Neural cell (in vitro differentiated cells): ENCODE measurements around the gene APBB2. TPM values are rescaled to one million over a fixed set of nuclear protein-coding genes. Genes with fewer than 3 reads are reported as not detected.

Experiments used
- H2AFZ ChIP-seq: fragments of 200-600, 300-800 bp; sonication (generic), shearing (Covaris generic); 2 replicates; pipeline ENCODE4 v1.6.0; 2014; ENCODE audit warnings: low read depth, mild to moderate bottlenecking, antibody characterized with exemption, low read length, moderate library complexity
- H3F3A ChIP-seq: fragments of 200-600 bp; shearing (Covaris generic); 2 replicates; pipeline ENCODE4 v1.6.1; 2016; ENCODE audit warnings: mild to moderate bottlenecking, moderate library complexity, mixed read lengths, antibody characterized with exemption, low read length; ENCODE audit not compliant: insufficient read depth, poor library complexity, severe bottlenecking
- H3K27ac ChIP-seq: fragments of 200-600, 300-800 bp; sonication (generic), shearing (Covaris generic); 2 replicates; pipeline ENCODE4 v1.5.1; 2014; ENCODE audit warnings: mild to moderate bottlenecking, low read length, moderate library complexity
- H3K27me3 ChIP-seq: fragments of 300-800, 200-600 bp; sonication (generic), shearing (Covaris generic); 2 replicates; pipeline ENCODE4 v1.6.0; 2014; ENCODE audit warnings: mild to moderate bottlenecking, low read depth, low read length, moderate library complexity; ENCODE audit not compliant: insufficient read depth
- H3K36me3 ChIP-seq: fragments of 300-800, 200-600 bp; sonication (generic), shearing (Covaris generic); 2 replicates; pipeline ENCODE4 v1.5.1; 2014; ENCODE audit warnings: mild to moderate bottlenecking, antibody characterized with exemption, low read length, moderate library complexity; ENCODE audit not compliant: insufficient read depth
- H3K4me2 ChIP-seq: fragments of 300-800, 200-600 bp; sonication (generic), shearing (Covaris generic); 2 replicates; pipeline ENCODE4 v1.6.0; 2014; ENCODE audit warnings: mild to moderate bottlenecking, low read length
- H3K4me3 ChIP-seq: fragments of 300-800, 200-600 bp; sonication (generic), shearing (Covaris generic); 2 replicates; pipeline ENCODE4 v1.5.1; 2014; ENCODE audit warnings: mild to moderate bottlenecking, low read length, moderate library complexity
- H3K79me2 ChIP-seq: fragments of 200-600 bp; shearing (Covaris generic); replicated peaks from 2 replicates; pipeline ENCODE4 v1.6.0; 2014; ENCODE audit warnings: mild to moderate bottlenecking, low read length, moderate library complexity; ENCODE audit not compliant: insufficient read depth
- H3K9ac ChIP-seq: fragments of 300-800, 200-600 bp; sonication (generic), shearing (Covaris generic); 2 replicates; pipeline ENCODE4 v1.6.1; 2016; ENCODE audit warnings: mild to moderate bottlenecking, low read length, mixed read lengths
- H3K9me2 ChIP-seq: fragments of 200-600 bp; shearing (Covaris generic); 2 replicates; pipeline ENCODE4 v1.6.1; 2016; ENCODE audit warnings: mild to moderate bottlenecking, low read length, mixed read lengths; ENCODE audit not compliant: insufficient read depth
- H3K9me3 ChIP-seq: fragments of 200-600, 300-800 bp; sonication (generic), shearing (Covaris generic); 2 replicates; pipeline ENCODE4 v1.6.1; 2016; ENCODE audit warnings: mild to moderate bottlenecking, mixed run types, low read length, moderate library complexity, mixed read lengths
- H4K20me1 ChIP-seq: fragments of 200-600 bp; shearing (Covaris generic); 2 replicates; pipeline ENCODE4 v1.6.1; 2016; ENCODE audit warnings: mild to moderate bottlenecking, mixed run types; ENCODE audit not compliant: insufficient read depth
- EP300 ChIP-seq: fragments of 450-650 bp; conservative IDR thresholded peaks from 2 replicates; pipeline ENCODE4 v1.6.1; 2014; ENCODE audit warnings: antibody characterized with exemption, mild to moderate bottlenecking, moderate library complexity; ENCODE audit not compliant: poor library complexity, severe bottlenecking
- EZH2 ChIP-seq: fragments of 200-600, 300-800 bp; shearing (Covaris generic), sonication (generic); IDR thresholded peaks from 2 replicates; pipeline ENCODE4 v1.6.1; 2014; ENCODE audit warnings: antibody characterized with exemption, low read length, borderline replicate concordance, mild to moderate bottlenecking; ENCODE audit not compliant: insufficient read depth, poor library complexity, severe bottlenecking
- MXI1 ChIP-seq: fragments of 450-650 bp; conservative IDR thresholded peaks from 2 replicates; pipeline ENCODE4 v1.6.1; 2014; ENCODE audit warnings: antibody characterized with exemption, mild to moderate bottlenecking; ENCODE audit not compliant: poor library complexity, severe bottlenecking
- POLR2AphosphoS5 ChIP-seq: IDR thresholded peaks from 2 replicates; pipeline ENCODE4 v1.6.1; 2012
- RAD21 ChIP-seq: fragments of 450-650 bp; conservative IDR thresholded peaks from 2 replicates; pipeline ENCODE4 v1.6.1; 2014; ENCODE audit warnings: antibody characterized with exemption, mild to moderate bottlenecking, moderate library complexity
- REST ChIP-seq: IDR thresholded peaks from 2 replicates; pipeline ENCODE4 v1.6.1; 2012; ENCODE audit warnings: borderline replicate concordance
- SMC3 ChIP-seq: fragments of 450-650 bp; conservative IDR thresholded peaks from 2 replicates; pipeline ENCODE4 v1.6.1; 2014; ENCODE audit warnings: antibody characterized with exemption, mild to moderate bottlenecking, moderate library complexity; ENCODE audit not compliant: poor library complexity
- TAF1 ChIP-seq: IDR thresholded peaks from 2 replicates; pipeline ENCODE4 v1.6.1; 2012; ENCODE audit warnings: low read depth
- polyA plus RNA-seq: library from polyadenylated mRNA; depleted of rRNA; stranded (reverse); fragments of >200 nt; gene quantifications from 2 replicates; pipeline ENCODE4 v1.2.3, GENCODE V29; 2014
- TF ChIP-seq, protein P1 (sequence below): fragments of 450-650 bp; IDR thresholded peaks from 2 replicates; pipeline ENCODE4 v1.5.1; 2014; ENCODE audit warnings: antibody characterized with exemption, mild to moderate bottlenecking, moderate library complexity; ENCODE audit not compliant: poor library complexity, severe bottlenecking

The APBB2 gene
- polyA plus RNA-seq, 1 donor from 2014 or later: 41.9 TPM

DNA sequence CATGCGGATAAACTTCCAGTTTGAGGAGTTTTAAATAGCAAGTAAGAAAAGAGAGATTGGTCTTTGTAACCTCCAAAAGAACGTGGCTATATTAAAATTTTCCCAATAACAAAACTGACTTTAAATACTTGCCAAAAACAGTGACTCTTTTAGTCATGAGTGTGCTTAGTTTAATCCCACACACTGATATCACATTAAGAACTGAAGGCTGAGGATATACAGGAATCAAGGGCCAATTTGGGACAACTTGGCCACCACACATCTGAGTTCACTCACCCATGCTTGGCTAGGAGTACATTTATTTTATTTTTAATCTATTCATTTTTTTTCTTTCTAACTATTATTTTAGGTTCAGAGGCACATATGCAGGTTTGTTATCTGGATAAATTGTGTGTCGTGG is 110.2 kb downstream of the APBB2 start:
- Histone ChIP-seq H3K4me3 (no peak overlapping the region), H3K36me3 (no peaks in the 10 kb centered on the region), H4K20me1 (no peaks in the 10 kb centered on the region), H3K4me2 (no peak overlapping the region), H3K27me3 (no peaks in the 10 kb centered on the region), H2AFZ (no peak overlapping the region), H3K9ac (no peak overlapping the region), H3K79me2 (no peaks in the 10 kb centered on the region), H3K9me3 (no peaks in the 10 kb centered on the region), H3F3A (no peaks in the 10 kb centered on the region), H3K9me2 (no peaks in the 10 kb centered on the region), H3K27ac (no peak overlapping the region)
- no peak for TF ChIP-seq EP300
- no peak for TF ChIP-seq REST
- TF ChIP-seq RAD21: no peak
- TF ChIP-seq SMC3: no peak
- no peak for TF ChIP-seq MXI1
- TF ChIP-seq EZH2: no peak
- no peak for TF ChIP-seq TAF1
- no peak for TF ChIP-seq POLR2AphosphoS5
- TF ChIP-seq, protein P1, sequence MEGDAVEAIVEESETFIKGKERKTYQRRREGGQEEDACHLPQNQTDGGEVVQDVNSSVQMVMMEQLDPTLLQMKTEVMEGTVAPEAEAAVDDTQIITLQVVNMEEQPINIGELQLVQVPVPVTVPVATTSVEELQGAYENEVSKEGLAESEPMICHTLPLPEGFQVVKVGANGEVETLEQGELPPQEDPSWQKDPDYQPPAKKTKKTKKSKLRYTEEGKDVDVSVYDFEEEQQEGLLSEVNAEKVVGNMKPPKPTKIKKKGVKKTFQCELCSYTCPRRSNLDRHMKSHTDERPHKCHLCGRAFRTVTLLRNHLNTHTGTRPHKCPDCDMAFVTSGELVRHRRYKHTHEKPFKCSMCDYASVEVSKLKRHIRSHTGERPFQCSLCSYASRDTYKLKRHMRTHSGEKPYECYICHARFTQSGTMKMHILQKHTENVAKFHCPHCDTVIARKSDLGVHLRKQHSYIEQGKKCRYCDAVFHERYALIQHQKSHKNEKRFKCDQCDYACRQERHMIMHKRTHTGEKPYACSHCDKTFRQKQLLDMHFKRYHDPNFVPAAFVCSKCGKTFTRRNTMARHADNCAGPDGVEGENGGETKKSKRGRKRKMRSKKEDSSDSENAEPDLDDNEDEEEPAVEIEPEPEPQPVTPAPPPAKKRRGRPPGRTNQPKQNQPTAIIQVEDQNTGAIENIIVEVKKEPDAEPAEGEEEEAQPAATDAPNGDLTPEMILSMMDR: no peak

DNA sequence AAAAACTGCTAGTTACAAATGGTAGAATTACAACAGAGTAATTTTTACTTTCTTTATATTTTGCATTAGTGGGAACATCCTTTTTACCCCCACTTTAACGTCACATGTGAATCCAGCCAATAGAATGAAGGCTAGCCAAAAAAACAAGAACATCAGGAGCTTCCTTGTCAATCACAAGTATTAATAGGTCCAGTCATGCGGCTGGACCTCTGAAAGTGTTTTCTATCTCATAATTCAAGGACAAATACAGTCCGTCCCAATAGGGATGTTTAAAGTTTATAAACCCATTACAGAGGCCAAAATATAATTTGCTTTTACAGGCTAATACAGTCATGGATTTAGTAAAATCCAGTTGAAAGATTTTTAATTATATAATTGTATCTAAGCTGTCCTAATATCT is 110.7 kb downstream of the APBB2 start:
- H3K4me3 ChIP-seq: no peak overlapping the region
- no peaks in the 10 kb centered on the region for H3K9me3 ChIP-seq
- H3K4me2 ChIP-seq: no peak overlapping the region
- no peaks in the 10 kb centered on the region for H3F3A ChIP-seq
- H4K20me1 ChIP-seq: no peaks in the 10 kb centered on the region
- no peak overlapping the region for H2AFZ ChIP-seq
- no peak overlapping the region for H3K9ac ChIP-seq
- no peak overlapping the region for H3K27ac ChIP-seq
- H3K36me3 ChIP-seq: no peaks in the 10 kb centered on the region
- no peaks in the 10 kb centered on the region for H3K9me2 ChIP-seq
- TF ChIP-seq EP300: no peak
- TF ChIP-seq TAF1: no peak
- no peak for TF ChIP-seq REST
- no peak for TF ChIP-seq SMC3
- no peak for TF ChIP-seq POLR2AphosphoS5
- TF ChIP-seq, protein P1: no peak
- no peak for TF ChIP-seq RAD21
- TF ChIP-seq MXI1: no peak
- TF ChIP-seq EZH2: no peak
- H3K79me2 ChIP-seq: no peaks in the 10 kb centered on the region
- H3K27me3 ChIP-seq: no peaks in the 10 kb centered on the region
